ENCODE data around the gene RC3H2.
A peak's percentile ranks its signal among the peaks of the same experiment; 100 is the strongest.

The RC3H2 gene
- total RNA-seq, result 53.9 to 146 (median 88.0) reads per million in 18 experiments

- DNase-seq, result peak; percentile 99
Measured at GRCh38 chr9:122904823-122905710, at the start of gene RC3H2. TSS of gene RC3H2 (minus strand) at chr9:122905359. CDS start at chr9:122897509, 7,850 bp downstream.

DNA sequence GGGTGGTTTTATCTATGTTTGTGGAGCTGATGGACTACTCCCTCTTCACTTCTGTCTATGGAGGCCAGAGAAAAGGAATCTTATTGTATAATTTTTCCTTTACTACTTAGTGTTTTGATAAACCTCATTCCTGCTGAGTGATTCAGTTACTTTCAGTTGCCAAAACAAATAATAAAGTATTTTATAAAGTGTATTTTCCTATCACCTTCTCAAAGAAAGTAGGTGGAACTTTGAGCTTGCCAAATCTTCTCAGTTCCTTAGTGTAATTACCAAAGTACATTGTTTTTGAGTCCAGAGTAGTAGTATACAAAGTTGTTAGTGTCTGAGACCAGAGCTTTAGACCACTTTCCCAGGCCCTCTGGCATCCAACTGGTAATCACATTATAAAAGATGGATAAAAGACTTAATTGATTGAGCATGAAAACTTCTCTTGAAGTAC, 49.1 kb upstream of the RC3H2 start:
- no peak for DNase-seq

DNA sequence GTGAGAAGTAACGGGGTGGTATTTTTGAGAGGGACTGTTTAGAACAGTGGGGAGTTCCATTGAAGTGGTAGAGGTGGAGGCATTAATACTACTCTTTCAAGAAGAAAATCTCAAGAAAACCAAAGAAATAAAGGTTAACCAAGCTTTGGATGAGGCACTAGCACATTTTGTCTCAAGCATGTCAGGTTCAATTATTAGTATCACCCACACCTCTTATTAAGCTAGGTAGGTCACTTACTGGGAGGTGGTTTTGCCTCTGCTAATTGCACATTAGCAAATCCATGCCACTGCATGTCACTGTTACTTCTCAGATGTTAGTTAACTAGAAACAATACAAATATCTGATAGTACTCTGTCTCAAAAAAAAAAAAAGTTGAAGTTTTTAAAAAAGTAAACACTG, 45.9 kb upstream of the RC3H2 start:
- no peak for DNase-seq

DNA sequence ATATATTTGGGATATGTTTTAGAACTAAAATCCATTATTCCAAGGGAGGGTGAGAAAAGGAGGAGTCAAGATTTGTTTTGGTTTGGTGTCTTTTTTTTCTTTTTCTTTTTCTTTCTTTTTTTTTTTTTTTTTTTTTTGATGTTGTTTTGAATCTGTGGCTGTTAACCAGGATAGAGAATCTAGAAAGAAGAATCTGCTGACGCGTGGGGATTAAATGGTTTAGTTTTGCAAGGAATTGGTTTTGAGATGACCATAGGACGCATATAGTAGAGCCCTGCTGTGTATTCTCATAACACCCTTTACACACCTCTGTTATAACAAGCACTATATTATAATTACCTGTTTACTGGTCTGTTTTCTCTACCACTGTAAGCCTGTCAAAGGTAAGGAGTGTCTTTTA, 45.1 kb upstream of the RC3H2 start:
- no peak for DNase-seq

DNA sequence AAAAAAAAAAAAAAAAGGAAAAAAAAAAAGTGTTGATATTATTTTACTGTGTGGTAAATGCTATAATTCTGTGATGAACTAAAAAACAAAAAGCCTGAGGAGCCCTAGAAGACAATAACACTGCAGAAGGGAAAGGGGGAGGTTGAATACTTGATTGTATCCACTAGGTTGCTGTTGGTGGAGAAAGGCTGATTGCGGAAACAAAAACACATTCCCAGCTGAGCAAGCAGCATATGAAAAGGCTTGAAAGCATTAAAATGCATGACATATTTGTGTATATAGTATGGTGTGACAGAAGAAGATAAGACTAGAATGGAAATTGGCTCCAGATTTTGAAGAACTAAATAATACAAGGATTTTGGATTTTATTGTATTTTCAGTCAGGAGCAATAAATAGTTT, 44.5 kb upstream of the RC3H2 start:
- DNase-seq, result no peak

DNA sequence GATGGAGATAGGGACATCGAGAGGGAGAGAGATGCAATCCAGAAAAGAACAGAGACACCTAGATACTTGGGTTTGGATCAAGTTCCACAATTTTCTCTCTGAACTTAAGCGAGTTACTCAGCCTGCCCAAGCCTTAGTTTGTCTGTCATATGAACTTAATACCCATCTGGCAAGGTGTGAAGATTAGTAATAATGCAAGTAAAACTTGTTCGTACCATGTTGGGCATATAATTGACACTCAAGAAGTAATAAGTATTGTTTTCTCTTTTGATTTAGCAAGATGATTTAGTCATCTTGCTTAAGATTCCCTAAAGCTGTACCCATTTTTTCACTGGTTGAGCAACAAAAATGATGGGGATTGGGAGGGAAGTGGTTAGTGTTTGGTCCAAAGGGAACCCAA, 43.2 kb upstream of the RC3H2 start:
- no peak for DNase-seq

DNA sequence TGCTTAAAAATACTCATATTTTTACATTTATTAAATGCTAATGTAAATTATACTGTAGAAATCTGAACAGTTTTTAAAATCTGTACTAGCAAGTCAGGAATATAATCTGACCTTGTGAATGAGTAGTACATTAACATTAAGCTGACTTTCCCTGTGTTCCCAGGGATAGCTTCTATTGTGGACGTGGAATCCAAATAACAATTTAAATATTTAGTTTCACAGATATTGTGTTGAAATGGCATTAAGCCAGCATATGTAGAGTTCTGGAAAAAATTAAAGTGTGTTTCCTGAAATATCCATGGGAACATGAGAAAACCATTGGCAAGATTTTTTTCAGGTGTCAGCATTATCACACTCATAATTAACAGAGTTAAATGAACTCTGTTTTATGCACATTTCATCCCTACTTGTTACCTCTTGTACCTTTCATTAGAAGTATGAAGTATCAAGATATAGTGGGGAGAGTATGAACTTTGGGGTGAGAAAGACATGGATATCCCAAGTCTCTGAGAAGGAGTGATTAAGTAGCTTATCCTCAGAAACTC, 41.4 kb upstream of the RC3H2 start:
- DNase-seq, result no peak

- DNase-seq, result no peak
Measured at GRCh38 chr9:122944960-122945888, 40.1 kb upstream of the RC3H2 start.

- peak in 1 of 2 donors; percentile 15 for DNase-seq
Measured at GRCh38 chr9:122941582-122942234, 36.5 kb upstream of the RC3H2 start.

- DNase-seq, result peak; percentile 98 to 99
Measured at GRCh38 chr9:122940749-122941581, 35.8 kb upstream of the RC3H2 start, which contains the start of gene RABGAP1. TSS of gene RABGAP1 (plus strand) at chr9:122941020. CDS start at chr9:122957060, 16,040 bp downstream.

GRCh38 chr9:122940454-122940748, 35.2 kb upstream of the RC3H2 start:
- no peak for DNase-seq

DNA sequence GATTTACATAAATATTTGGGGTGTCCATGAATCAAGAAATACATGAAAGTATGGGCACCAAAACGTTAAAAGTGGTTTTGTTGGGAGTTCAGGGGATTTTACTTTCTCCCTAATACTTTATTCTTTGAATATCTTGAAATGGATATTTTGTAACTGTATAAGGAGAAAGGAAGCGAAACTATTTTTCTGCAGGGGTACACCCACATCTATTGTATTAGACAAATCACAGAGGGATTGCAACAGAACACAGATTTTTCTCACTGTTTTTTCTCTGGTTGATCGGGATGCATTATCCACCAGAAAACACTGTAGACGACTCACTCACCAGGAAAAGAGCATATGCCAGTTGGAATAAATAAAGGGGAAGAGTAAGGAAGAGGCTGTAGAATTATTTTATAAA, 34.4 kb upstream of the RC3H2 start:
- DNase-seq, result peak; percentile 44 to 77

DNA sequence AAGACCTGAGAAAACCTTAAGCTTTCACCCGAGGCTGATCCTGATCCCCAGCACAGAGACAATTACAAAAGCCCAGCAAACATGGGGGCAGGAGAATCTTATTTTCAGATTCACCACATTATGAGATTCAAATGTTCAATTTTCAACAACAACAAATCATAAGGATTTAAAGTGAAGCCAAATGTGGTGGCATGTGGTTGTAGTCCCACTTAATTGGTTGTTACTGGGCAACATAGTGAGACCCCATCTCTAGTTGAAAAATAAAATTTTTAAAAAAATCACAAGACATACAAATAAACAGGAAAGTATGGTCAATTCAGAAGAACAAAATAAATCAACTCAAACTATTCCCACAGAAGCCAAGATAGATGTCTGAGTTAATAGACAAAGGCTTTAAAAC, 31.7 kb upstream of the RC3H2 start:
- no peak for DNase-seq

GRCh38 chr9:122936464-122936863, 31.3 kb upstream of the RC3H2 start:
- DNase-seq, result no peak

GRCh38 chr9:122931226-122932121, 26.3 kb upstream of the RC3H2 start, which contains the start of gene ZBTB26:
TSS of gene ZBTB26 (minus strand) at chr9:122931512. CDS start at chr9:122919934, 11,578 bp downstream.
- DNase-seq, result peak; percentile 95

DNA sequence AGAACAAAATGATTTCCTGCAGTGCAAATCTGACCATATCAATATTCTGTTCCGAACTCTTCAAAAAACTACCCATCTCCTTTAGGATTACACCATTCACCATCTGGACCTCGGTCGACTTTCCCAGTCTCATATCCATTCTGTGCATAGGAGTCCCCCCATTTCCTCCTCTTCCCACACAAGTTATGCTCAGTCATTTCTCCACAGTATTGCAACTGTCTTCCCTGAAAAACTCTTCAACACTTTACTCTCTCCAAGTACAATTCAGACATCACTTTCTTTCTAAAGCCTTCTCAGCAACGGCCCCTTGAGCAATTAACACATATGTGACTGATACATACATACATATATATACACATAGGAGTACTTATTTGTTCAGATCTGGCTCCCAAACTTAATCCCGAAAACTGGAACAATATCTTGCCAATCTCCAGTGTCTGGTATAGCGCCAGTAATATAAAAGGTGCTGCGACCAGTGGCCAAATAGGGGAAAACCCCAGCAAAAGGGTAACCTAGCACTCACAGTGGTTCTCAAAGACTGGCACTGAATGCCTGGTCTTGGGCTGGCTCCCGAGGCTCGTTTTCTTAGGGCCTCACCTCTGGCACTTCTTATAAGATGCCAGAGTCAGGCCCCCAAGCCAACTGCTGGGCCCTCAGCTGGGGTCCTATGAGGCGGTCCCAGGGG, 25.5 kb upstream of the RC3H2 start:
- peak in 1 of 2 donors; percentile 33 for DNase-seq

DNA sequence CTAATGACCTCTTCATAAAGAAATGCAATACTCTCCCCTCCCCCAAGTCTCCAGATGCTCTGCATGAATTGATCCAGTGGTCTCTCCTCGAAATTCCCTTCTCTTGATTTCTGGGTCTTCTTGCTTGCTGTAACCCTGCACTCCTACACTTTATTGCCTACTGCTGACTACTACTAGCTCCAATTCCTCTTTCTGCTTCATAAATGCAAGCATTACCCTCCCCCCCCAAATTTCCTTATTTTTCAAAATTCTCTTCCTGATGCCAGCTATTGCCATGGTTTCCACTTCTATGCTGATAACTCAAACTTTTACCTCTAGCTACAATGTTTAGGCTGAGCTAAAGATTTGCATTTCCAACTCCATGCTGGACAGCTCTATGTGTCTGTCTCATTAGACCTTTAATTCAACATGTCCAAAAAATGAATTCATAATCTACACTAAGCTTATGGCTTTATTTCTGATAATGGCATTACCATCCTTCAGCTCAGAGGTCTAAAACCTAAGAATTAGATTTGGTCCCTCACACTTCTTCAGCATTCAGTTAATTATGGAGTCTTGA, 24.7 kb upstream of the RC3H2 start:
- DNase-seq, result peak; percentile 62 to 67

DNA sequence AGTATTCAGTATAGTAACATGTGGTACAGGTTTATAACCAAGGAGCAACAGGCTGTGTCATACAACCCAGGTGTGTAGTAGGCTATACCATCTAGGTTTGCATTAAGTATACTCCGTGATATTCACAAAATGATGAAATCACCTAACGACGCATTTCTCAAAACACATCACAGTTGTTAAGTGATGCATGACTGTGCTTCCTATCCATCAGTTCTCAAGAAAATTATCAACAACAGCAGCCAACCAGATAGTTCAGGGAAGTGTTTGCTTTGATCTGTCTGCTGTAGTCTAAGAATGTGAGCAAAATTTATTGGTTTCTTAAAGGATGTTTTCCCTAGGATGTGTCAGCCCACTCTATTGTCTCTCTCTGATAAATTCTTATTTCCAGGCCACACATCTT, 18.8 kb upstream of the RC3H2 start:
- DNase-seq, result no peak

DNA sequence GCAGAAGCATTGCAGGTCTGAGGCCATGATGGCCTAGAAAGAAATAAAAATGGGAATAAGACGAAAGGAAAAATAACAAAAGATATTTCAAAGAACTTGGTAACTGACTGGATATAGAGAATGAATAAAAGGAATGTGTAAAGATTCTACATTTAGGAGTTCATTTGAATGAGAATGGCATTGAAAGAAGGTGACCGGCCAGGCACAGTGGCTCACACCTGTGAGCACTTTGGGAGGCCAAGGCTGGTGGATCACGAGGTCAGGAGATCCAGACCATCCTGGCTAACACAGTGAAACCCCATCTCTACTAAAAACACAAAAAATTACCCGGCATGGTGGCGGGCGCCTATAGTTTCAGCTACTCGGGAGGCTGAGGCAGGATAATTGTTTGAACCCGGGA, 17.6 kb upstream of the RC3H2 start:
- no peak for DNase-seq
